ENCODE measurements around the gene DDX52.

DNA sequence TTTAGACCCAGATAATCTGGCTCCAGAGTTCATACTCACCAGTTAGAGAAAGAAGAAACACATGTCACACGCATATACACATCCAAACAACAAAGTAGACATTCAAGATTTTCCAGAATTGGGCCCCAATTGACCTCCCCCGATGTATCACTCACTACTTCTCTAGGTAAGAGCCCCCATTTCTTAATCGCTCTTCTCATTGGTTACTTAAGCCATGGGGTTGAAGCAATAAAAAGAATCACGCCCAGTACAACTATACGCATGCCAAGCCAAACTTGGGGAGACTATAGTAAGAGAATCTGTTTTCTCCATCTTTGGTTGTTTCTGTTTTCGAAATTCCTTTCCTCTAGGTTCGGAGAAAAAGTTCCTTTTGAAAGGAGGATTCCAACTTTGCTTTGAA lies 565 bp downstream of the DDX52 start:
- TF ChIP-seq HDAC2 (IDR thresholded peaks at IDR 0.05; ENCODE audit: borderline replicate concordance in 1 of 2, low read depth in 2 of 2, low read length in 2 of 2) (no peak), NRF1 (IDR thresholded peaks at IDR 0.05; ENCODE audit: low read depth, low read length) (no peak), SP4 (IDR thresholded peaks at IDR 0.05; ENCODE audit: low read length) (no peak), YY1 (IDR thresholded peaks at IDR 0.05; ENCODE audit: low read depth, low read length) (no peak), JUN (IDR thresholded peaks at IDR 0.05; ENCODE audit: low read depth, low read length) (no peak), POLR2A (IDR thresholded peaks at IDR 0.05; ENCODE audit: control extremely low read depth in 1 of 2, low read depth in 2 of 2, low read length in 2 of 2) (no peak), CHD2 (IDR thresholded peaks at IDR 0.05; ENCODE audit: low read length) (no peak), EGR1 (IDR thresholded peaks at IDR 0.05; ENCODE audit: borderline replicate concordance, low read depth, low read length) (no peak), RNF2 (IDR thresholded peaks at IDR 0.05; ENCODE audit: borderline replicate concordance, low read depth, low read length, missing control alignments, poor library complexity, severe bottlenecking) (no peak), RAD21 (IDR thresholded peaks at IDR 0.05 in 1 of 2, conservative IDR thresholded peaks at IDR 0.05 in 1 of 2; ENCODE audit: low read depth in 2 of 2, low read length in 2 of 2) (no peak), BRCA1 (IDR thresholded peaks at IDR 0.05; ENCODE audit: low read depth, low read length) (no peak), SRF (IDR thresholded peaks at IDR 0.05; ENCODE audit: low read depth, low read length) (no peak)
- TF ChIP-seq, protein P1, sequence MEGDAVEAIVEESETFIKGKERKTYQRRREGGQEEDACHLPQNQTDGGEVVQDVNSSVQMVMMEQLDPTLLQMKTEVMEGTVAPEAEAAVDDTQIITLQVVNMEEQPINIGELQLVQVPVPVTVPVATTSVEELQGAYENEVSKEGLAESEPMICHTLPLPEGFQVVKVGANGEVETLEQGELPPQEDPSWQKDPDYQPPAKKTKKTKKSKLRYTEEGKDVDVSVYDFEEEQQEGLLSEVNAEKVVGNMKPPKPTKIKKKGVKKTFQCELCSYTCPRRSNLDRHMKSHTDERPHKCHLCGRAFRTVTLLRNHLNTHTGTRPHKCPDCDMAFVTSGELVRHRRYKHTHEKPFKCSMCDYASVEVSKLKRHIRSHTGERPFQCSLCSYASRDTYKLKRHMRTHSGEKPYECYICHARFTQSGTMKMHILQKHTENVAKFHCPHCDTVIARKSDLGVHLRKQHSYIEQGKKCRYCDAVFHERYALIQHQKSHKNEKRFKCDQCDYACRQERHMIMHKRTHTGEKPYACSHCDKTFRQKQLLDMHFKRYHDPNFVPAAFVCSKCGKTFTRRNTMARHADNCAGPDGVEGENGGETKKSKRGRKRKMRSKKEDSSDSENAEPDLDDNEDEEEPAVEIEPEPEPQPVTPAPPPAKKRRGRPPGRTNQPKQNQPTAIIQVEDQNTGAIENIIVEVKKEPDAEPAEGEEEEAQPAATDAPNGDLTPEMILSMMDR (IDR thresholded peaks at IDR 0.05; ENCODE audit: control extremely low read depth in 1 of 3, insufficient read depth in 1 of 3, low read depth in 1 of 3, low read length in 3 of 3), result no peak

Measured in H1 (cell line).